HT-29 (cell line): Measurements from ENCODE around the gene MALRD1. TPM values are rescaled to one million over a fixed set of nuclear protein-coding genes. Genes with fewer than 3 reads are reported as not detected.
A peak's percentile ranks its signal among the peaks of the same experiment; 100 is the strongest.

Experiments used
- DNase-seq: peaks from one replicate; pipeline ENCODE4 v3.0.0-alpha.2; 2015; ENCODE audit warnings: low spot score
- total RNA-seq: library from RNA; depleted of rRNA; stranded (reverse); fragments of >200 nt; shearing (Covaris generic); gene quantifications from 2 replicates; pipeline ENCODE4 v1.2.3, GENCODE V29; 2014

MALRD1 gene
- total RNA-seq, 1 experiment from 2014 or later = 0.64 TPM

GRCh38 chr10:19221216-19221615 is 172.6 kb downstream of the MALRD1 start:
- DNase-seq = no peak

- no peak for DNase-seq
Measured at GRCh38 chr10:19226025-19226424, 177.4 kb downstream of the MALRD1 start.

- DNase-seq = no peak
Measured at GRCh38 chr10:19231034-19231433, 182.4 kb downstream of the MALRD1 start.

- no peak for DNase-seq
Measured at GRCh38 chr10:19245889-19246752, 197.5 kb downstream of the MALRD1 start.

GRCh38 chr10:19247843-19248242 is 199.2 kb downstream of the MALRD1 start:
- DNase-seq = no peak

GRCh38 chr10:19250546-19250945 is 201.9 kb downstream of the MALRD1 start:
- DNase-seq = no peak

- DNase-seq = no peak
Measured at GRCh38 chr10:19252531-19252930, 203.9 kb downstream of the MALRD1 start.

GRCh38 chr10:19256331-19256730 is 207.7 kb downstream of the MALRD1 start:
- DNase-seq = no peak

GRCh38 chr10:19263262-19263661 is 214.7 kb downstream of the MALRD1 start:
- DNase-seq = no peak

GRCh38 chr10:19283285-19283684 is 234.7 kb downstream of the MALRD1 start:
- no peak for DNase-seq

- DNase-seq = no peak
Measured at GRCh38 chr10:19283786-19284185, 235.2 kb downstream of the MALRD1 start.

GRCh38 chr10:19290770-19291169 is 242.2 kb downstream of the MALRD1 start:
- peak; percentile 66 for DNase-seq

GRCh38 chr10:19294233-19294632 is 245.6 kb downstream of the MALRD1 start:
- no peak for DNase-seq

GRCh38 chr10:19299645-19300044 is 251.0 kb downstream of the MALRD1 start:
- no peak for DNase-seq

- DNase-seq = peak; percentile 11
Measured at GRCh38 chr10:19302117-19302516, 253.5 kb downstream of the MALRD1 start.

- no peak for DNase-seq
Measured at GRCh38 chr10:19310066-19310465, 261.5 kb downstream of the MALRD1 start.

- DNase-seq = no peak
Measured at GRCh38 chr10:19316204-19316870, 267.7 kb downstream of the MALRD1 start.

GRCh38 chr10:19317952-19318351 is 269.4 kb downstream of the MALRD1 start:
- no peak for DNase-seq

- no peak for DNase-seq
Measured at GRCh38 chr10:19325581-19325980, 277.0 kb downstream of the MALRD1 start.

GRCh38 chr10:19328582-19328981 is 280.0 kb downstream of the MALRD1 start:
- no peak for DNase-seq

GRCh38 chr10:19329475-19329874 is 280.9 kb downstream of the MALRD1 start:
- DNase-seq = no peak

- DNase-seq = no peak
Measured at GRCh38 chr10:19332304-19332703, 283.7 kb downstream of the MALRD1 start.

- no peak for DNase-seq
Measured at GRCh38 chr10:19333631-19334030, 285.0 kb downstream of the MALRD1 start.
